ENCODE measurements around the gene ANKRD30A. TPM values are rescaled to one million over a fixed set of nuclear protein-coding genes. Genes with fewer than 3 reads are reported as not detected.

The ANKRD30A gene
- total RNA-seq, 1 donor from 2014 or later: not detected

- DNase-seq (ENCODE audit: low spot score): no peak
- H3K27me3 Mint-ChIP-seq (ENCODE audit: unreplicated experiment): no peaks in the 10 kb centered on the region
- no peak overlapping the region for H3K27ac Mint-ChIP-seq (ENCODE audit: unreplicated experiment)
- H3K36me3 Mint-ChIP-seq (ENCODE audit: low read depth, unreplicated experiment): peaks cover 15% of the 10 kb centered on the region
- peaks cover 19% of the 10 kb centered on the region for H3K9me3 Mint-ChIP-seq (ENCODE audit: unreplicated experiment)
- no peaks in the 10 kb centered on the region for H3K4me1 Mint-ChIP-seq (ENCODE audit: unreplicated experiment)
- H3K4me3 Mint-ChIP-seq (ENCODE audit: unreplicated experiment): no peak overlapping the region
- no peak for TF ChIP-seq CTCF (IDR thresholded peaks at IDR 0.05; ENCODE audit: unreplicated experiment)
These were observed 175.9 kb downstream of the ANKRD30A start for GRCh38 chr10:37301271-37301670.

- Mint-ChIP-seq H3K9me3 (ENCODE audit: unreplicated experiment) (peaks cover 21% of the 10 kb centered on the region), H3K27me3 (ENCODE audit: unreplicated experiment) (peaks cover 2% of the 10 kb centered on the region), H3K27ac (ENCODE audit: unreplicated experiment) (no peak overlapping the region), H3K4me1 (ENCODE audit: unreplicated experiment) (no peaks in the 10 kb centered on the region), H3K36me3 (ENCODE audit: low read depth, unreplicated experiment) (peaks cover 9% of the 10 kb centered on the region), H3K4me3 (ENCODE audit: unreplicated experiment) (no peak overlapping the region)
- no peak for DNase-seq (ENCODE audit: low spot score)
- TF ChIP-seq CTCF (IDR thresholded peaks at IDR 0.05; ENCODE audit: unreplicated experiment): no peak
These were observed 178.6 kb downstream of the ANKRD30A start for GRCh38 chr10:37304036-37304435.

GRCh38 chr10:37314350-37314749 is 189.0 kb downstream of the ANKRD30A start:
- no peak for TF ChIP-seq CTCF (IDR thresholded peaks at IDR 0.05; ENCODE audit: unreplicated experiment)
- Mint-ChIP-seq H3K36me3 (ENCODE audit: low read depth, unreplicated experiment) (no peaks in the 10 kb centered on the region), H3K27me3 (ENCODE audit: unreplicated experiment) (peaks cover 4% of the 10 kb centered on the region)

GRCh38 chr10:37314862-37315261 is 189.5 kb downstream of the ANKRD30A start:
- H3K36me3 Mint-ChIP-seq (ENCODE audit: low read depth, unreplicated experiment): no peaks in the 10 kb centered on the region
- no peak for DNase-seq (ENCODE audit: low spot score)
- TF ChIP-seq CTCF (IDR thresholded peaks at IDR 0.05; ENCODE audit: unreplicated experiment): no peak
- H3K4me1 Mint-ChIP-seq (ENCODE audit: unreplicated experiment): no peaks in the 10 kb centered on the region
- H3K9me3 Mint-ChIP-seq (ENCODE audit: unreplicated experiment): peaks cover 16% of the 10 kb centered on the region
- H3K27ac Mint-ChIP-seq (ENCODE audit: unreplicated experiment): no peak overlapping the region
- no peak overlapping the region for H3K4me3 Mint-ChIP-seq (ENCODE audit: unreplicated experiment)
- H3K27me3 Mint-ChIP-seq (ENCODE audit: unreplicated experiment): peaks cover 4% of the 10 kb centered on the region

More at GRCh38 chr10:37314350-37314749, 189.0 kb downstream of the ANKRD30A start:
- DNase-seq (ENCODE audit: low spot score): no peak
- no peak overlapping the region for H3K27ac Mint-ChIP-seq (ENCODE audit: unreplicated experiment)
- H3K4me1 Mint-ChIP-seq (ENCODE audit: unreplicated experiment): no peaks in the 10 kb centered on the region
- H3K9me3 Mint-ChIP-seq (ENCODE audit: unreplicated experiment): peaks cover 12% of the 10 kb centered on the region
- no peak overlapping the region for H3K4me3 Mint-ChIP-seq (ENCODE audit: unreplicated experiment)

GRCh38 chr10:37344413-37344812 is 219.0 kb downstream of the ANKRD30A start:
- Mint-ChIP-seq H3K9me3 (ENCODE audit: unreplicated experiment) (peaks cover 23% of the 10 kb centered on the region), H3K4me1 (ENCODE audit: unreplicated experiment) (no peaks in the 10 kb centered on the region), H3K4me3 (ENCODE audit: unreplicated experiment) (no peak overlapping the region), H3K36me3 (ENCODE audit: low read depth, unreplicated experiment) (no peaks in the 10 kb centered on the region), H3K27me3 (ENCODE audit: unreplicated experiment) (peaks cover 5% of the 10 kb centered on the region), H3K27ac (ENCODE audit: unreplicated experiment) (no peak overlapping the region)
- no peak for DNase-seq (ENCODE audit: low spot score)
- no peak for TF ChIP-seq CTCF (IDR thresholded peaks at IDR 0.05; ENCODE audit: unreplicated experiment)
